Activated naive CD8-positive, alpha-beta T cell (primary cell): ENCODE measurements around the gene HLA-DPA1.

Experiments used
- H3K27ac Mint-ChIP-seq: one replicate; pipeline ENCODE4 v1.8.0; 2021; ENCODE audit warnings: mixed read lengths
- H3K27me3 Mint-ChIP-seq: one replicate; pipeline ENCODE4 v1.8.0; 2021; ENCODE audit warnings: mixed read lengths
- H3K36me3 Mint-ChIP-seq: one replicate; pipeline ENCODE4 v1.8.0; 2021; ENCODE audit warnings: mixed read lengths
- H3K4me1 Mint-ChIP-seq: one replicate; pipeline ENCODE4 v1.8.0; 2021; ENCODE audit warnings: low read depth, mixed read lengths
- H3K4me3 Mint-ChIP-seq: one replicate; pipeline ENCODE4 v1.8.0; 2021; ENCODE audit warnings: mild to moderate bottlenecking, mixed read lengths
- H3K9me3 Mint-ChIP-seq: one replicate; pipeline ENCODE4 v1.8.0; 2021; ENCODE audit warnings: low read depth, mixed read lengths

Gene HLA-DPA1

DNA sequence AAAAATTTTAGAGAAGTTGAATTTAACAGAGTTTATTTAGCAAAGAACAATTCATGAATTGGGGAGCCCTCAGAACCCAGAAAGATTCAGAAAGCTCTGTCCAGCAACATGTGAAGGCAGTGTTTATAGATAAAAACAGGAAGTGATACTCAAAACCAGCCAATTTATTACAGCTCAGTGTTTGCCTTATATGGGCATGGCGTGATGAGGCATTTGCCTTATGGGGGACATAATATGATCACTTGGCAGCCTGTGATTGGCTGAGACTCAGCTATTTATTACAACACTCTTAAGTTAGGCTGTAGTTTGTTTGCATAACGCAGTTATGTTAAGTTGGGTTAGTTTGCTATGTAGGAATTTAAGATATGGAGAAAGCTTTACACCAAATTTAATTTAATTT, 11.5 kb downstream of the HLA-DPA1 start:
- Mint-ChIP-seq H3K27me3 (peaks cover 2% of the 10 kb centered on the region), H3K4me3 (no peak overlapping the region), H3K9me3 (no peaks in the 10 kb centered on the region), H3K4me1 (no peaks in the 10 kb centered on the region), H3K27ac (no peak overlapping the region), H3K36me3 (peaks cover 8% of the 10 kb centered on the region)

DNA sequence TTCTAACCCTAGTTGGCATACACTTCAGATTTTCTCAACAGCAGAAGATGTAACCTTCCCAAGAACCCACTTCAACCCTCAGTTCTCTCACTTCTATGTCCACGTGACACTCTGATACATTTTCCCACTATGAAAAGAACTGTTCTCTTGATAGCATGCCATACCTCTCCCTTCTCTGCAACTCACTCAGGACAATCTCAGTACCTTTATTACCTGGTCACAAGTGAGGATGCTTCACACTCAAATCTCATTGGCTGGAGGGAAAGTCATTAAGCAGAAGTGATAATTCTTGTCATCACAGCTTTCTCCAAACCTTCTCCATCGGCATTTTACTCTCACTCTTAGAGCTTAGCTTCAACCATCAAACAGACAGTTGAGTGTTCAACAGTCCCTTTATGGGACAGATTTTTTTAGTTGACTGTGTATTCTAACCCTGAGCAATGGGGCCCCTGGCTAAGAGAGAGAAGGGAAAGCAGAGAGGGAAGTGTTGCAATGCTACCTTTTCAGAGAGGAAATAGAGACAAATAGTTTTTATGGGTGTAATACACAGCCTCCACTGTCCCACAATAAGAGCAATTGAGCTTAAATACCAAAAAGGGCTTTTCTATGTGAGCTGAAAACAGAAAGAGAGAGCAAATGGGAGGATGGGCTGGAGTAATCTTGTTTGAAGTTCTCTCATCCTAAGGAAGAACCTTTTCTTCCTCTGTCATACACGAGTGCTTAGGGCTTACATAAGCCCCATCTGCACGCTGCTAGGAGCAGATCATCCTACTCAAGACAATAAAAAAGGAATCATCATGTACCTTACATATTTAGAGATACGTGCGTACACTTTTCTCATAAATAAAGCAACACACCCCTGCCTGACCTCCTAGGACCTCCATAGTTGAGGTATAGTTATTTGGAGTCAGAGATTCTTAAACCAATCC, 16.0 kb downstream of the HLA-DPA1 start:
- Mint-ChIP-seq H3K36me3 (peaks cover 3% of the 10 kb centered on the region), H3K27ac (no peak overlapping the region), H3K27me3 (peaks cover 4% of the 10 kb centered on the region)

DNA sequence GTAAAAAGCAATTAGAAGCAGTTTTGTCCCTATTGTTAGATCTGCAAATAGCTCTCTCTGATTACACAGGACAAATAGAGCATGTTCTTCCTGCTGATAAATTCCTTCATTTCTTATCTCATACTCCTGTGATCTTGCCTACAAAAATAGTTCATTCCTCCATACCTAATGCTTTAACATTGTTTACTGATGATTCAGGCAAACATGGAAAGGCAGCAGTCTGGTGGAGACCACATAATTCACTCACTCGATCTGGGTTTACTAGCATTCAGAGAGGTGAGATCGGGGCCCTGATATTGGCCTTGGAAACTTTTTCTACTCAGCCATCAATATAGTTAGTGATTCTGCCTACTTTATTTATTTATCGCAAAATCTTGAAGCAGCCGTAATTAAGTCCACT, 20.2 kb downstream of the HLA-DPA1 start:
- Mint-ChIP-seq H3K4me3 (no peak overlapping the region), H3K4me1 (no peaks in the 10 kb centered on the region), H3K36me3 (peaks cover 3% of the 10 kb centered on the region), H3K27ac (no peak overlapping the region), H3K9me3 (no peaks in the 10 kb centered on the region), H3K27me3 (peaks cover 14% of the 10 kb centered on the region)

More for the DNA sequence above, 16.0 kb downstream of the HLA-DPA1 start:
- Mint-ChIP-seq H3K4me1 (no peaks in the 10 kb centered on the region), H3K4me3 (no peak overlapping the region), H3K9me3 (no peaks in the 10 kb centered on the region)

DNA sequence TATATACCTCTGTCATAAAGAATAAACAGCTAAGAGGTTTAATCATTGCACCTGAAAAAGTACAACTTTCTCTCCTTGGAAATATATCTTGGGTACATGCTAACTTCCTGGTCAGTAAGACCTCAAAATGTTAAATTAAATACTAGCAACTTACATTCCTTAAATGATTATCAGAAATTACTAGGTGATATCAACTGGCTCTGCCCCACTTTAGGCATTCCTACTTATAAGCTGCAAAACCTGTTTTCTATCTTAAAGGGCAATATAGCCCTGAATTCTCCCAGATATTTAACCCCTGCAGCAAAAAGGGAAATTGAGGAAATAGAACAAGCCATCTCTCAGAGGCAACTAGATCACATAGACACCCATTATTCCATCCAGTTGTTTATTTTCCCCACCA, 20.8 kb downstream of the HLA-DPA1 start:
- Mint-ChIP-seq H3K4me1 (no peaks in the 10 kb centered on the region), H3K4me3 (no peak overlapping the region), H3K27ac (no peak overlapping the region), H3K9me3 (no peaks in the 10 kb centered on the region), H3K36me3 (peaks cover 3% of the 10 kb centered on the region), H3K27me3 (peaks cover 13% of the 10 kb centered on the region)

DNA sequence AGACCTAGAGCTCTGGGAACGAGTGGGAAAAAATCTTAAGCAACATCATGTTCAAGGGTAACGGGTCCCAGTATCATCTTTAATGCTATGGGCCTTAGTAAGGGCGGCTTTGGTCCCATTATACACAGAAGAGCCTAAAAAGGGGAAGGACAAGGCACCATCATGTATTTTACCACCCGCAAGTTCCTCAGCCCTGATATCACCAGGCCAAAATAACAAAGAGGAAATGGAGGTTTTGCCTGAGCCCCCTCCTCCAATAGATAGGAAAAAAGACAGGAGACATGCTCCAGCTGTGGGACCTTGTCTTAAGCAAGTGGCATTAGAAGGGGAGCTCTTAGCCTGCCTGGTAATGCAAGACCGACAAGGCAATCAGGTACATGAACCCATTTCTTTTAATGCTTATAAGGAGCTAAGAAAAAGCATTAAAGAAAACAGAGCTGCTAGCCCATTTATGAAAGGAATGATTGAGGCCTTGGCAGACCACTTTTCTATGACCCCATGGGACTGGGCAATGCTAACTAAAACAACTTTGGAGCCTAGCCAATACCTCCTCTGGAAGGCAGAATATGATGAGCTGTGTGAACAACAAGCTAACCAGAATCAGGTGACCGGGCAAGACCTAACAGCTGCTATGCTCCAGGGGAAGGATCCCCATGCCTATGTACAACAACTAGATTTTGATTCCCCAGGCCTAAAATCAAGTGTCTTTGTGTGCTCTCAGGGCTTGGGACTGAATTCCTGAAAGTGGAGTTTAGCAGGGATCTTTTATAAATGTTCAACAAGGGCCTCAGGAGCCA, 23.2 kb downstream of the HLA-DPA1 start:
- no peak overlapping the region for H3K27ac Mint-ChIP-seq

DNA sequence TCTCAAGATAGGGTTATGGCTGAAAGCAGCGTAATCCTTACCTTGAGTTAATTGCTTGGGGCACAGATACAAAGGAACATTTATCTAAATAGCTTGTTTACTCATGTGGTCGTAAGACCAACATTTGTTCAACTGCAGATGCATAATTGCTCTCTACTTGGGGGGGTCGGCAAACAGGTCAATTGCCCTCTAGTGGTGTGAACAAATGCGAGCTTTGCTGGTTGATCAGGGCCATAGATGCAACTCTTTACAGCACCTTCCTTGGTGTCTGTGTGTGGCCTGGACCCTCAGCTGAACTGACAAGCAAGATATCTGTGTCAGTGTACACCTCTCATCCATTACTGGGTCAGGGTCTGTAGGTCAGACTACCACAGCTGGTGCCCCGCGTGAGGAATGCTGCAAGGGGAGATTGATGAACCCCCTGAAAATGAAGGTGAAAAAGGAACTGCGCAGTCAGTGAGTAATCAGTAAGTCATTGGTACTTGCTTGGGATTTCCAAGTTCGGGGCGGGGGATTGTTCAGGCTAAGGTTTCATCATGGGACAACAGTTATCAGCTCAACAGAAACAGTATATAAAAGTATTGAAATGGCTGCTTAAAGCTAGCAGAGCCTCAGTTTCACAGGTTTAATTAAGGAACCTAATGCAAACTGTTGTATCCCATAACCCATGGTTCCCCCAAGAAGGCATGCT, 24.0 kb downstream of the HLA-DPA1 start:
- no peaks in the 10 kb centered on the region for H3K4me1 Mint-ChIP-seq
- H3K27ac Mint-ChIP-seq, result no peak overlapping the region
- H3K4me3 Mint-ChIP-seq, result no peak overlapping the region
- peaks cover 6% of the 10 kb centered on the region for H3K36me3 Mint-ChIP-seq
- H3K27me3 Mint-ChIP-seq, result peaks cover 18% of the 10 kb centered on the region
- no peaks in the 10 kb centered on the region for H3K9me3 Mint-ChIP-seq

More for the DNA sequence above, 23.2 kb downstream of the HLA-DPA1 start:
- Mint-ChIP-seq H3K4me3 (no peak overlapping the region), H3K36me3 (peaks cover 4% of the 10 kb centered on the region), H3K4me1 (no peaks in the 10 kb centered on the region), H3K9me3 (no peaks in the 10 kb centered on the region), H3K27me3 (peaks cover 18% of the 10 kb centered on the region)

DNA sequence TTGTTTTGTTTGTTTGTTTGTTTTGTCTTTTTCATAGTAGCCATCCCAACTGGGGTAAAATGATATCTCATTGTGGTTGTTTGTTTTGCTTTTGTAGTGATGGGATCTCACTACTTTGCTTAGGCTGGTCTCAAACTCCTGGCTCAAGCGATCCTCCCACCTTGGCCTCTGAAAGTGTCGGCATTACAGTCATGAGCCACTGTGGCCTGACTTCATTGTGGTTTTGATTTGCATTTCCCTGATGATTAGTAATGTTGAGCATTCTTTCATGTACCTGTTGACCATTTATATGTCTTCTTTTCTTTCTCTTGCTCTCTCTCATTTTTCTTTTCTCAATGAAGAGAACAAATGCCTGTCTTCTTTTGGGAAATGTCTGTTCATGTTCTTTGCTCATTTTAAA, 33.3 kb downstream of the HLA-DPA1 start:
- no peak overlapping the region for H3K27ac Mint-ChIP-seq
- H3K4me1 Mint-ChIP-seq, result no peaks in the 10 kb centered on the region
- H3K4me3 Mint-ChIP-seq, result no peak overlapping the region
- H3K36me3 Mint-ChIP-seq, result peaks cover 4% of the 10 kb centered on the region
- peaks cover 7% of the 10 kb centered on the region for H3K9me3 Mint-ChIP-seq
- H3K27me3 Mint-ChIP-seq, result peaks cover 7% of the 10 kb centered on the region

DNA sequence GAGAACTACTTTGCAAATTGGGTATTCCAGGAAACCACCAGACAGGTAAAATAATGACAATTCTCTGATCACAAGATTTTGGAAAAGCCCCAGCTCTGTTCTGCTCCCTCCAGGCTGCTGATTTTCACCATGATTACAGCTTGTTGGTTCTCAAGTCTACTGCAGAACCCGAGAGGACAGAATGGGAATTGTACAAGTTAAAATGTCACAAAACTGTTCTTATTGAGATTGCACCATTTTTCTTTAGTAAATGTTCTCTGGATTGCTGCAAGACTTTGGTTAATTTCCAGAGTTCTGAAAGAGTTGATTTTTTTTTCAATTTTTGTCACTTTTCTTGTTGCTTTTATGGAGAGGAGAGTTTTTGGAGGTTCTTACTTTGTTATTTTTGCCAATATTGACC, 36.9 kb downstream of the HLA-DPA1 start:
- H3K27ac Mint-ChIP-seq, result no peak overlapping the region
- no peak overlapping the region for H3K4me3 Mint-ChIP-seq
- peaks cover 9% of the 10 kb centered on the region for H3K27me3 Mint-ChIP-seq
- H3K4me1 Mint-ChIP-seq, result no peaks in the 10 kb centered on the region
- peaks cover 5% of the 10 kb centered on the region for H3K36me3 Mint-ChIP-seq
- H3K9me3 Mint-ChIP-seq, result peaks cover 15% of the 10 kb centered on the region

DNA sequence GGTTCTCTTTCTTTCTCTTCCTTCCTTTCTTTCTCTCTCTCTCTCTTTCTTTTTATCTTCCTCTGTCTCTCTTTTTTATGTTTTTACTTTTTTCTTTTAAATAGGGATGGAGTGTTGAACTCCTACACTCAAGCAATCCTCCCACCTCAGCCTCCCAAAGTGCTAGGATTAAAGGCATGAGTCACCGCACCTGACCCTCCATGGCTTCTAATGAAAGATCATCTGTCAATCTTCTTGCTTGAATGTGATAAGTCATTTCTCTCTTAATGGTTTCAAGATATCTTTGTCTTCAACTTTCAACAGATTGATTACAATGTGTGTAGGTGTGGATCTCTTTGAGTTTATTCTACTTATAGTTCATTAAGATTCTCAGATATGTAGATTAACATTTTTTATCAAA, 38.9 kb downstream of the HLA-DPA1 start:
- Mint-ChIP-seq H3K36me3 (peaks cover 5% of the 10 kb centered on the region), H3K4me3 (no peak overlapping the region), H3K27me3 (peaks cover 9% of the 10 kb centered on the region), H3K9me3 (peaks cover 15% of the 10 kb centered on the region), H3K27ac (no peak overlapping the region), H3K4me1 (no peaks in the 10 kb centered on the region)

DNA sequence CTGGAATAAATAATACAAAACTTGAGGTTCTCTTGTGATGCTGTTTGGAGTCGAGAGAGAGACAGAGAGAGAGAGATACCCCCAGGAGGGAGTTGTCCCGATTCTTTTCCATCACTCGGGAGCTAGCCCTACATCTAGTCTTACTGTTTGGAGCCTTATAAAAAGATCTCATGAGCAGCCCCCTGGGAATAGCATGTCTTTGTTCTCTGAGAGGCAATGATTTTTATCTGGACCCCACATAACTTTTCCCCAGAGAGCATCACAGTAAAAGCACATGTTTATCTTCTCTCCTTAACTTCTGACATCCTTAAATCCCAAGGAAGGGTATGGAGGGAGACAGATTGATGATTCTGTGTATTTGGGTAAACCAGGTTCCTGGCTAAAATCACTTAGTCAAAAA, 43.2 kb downstream of the HLA-DPA1 start:
- Mint-ChIP-seq H3K36me3 (peaks cover 3% of the 10 kb centered on the region), H3K9me3 (peaks cover 9% of the 10 kb centered on the region), H3K27ac (no peak overlapping the region), H3K4me3 (no peak overlapping the region), H3K4me1 (peaks cover 2% of the 10 kb centered on the region), H3K27me3 (peaks cover 8% of the 10 kb centered on the region)

DNA sequence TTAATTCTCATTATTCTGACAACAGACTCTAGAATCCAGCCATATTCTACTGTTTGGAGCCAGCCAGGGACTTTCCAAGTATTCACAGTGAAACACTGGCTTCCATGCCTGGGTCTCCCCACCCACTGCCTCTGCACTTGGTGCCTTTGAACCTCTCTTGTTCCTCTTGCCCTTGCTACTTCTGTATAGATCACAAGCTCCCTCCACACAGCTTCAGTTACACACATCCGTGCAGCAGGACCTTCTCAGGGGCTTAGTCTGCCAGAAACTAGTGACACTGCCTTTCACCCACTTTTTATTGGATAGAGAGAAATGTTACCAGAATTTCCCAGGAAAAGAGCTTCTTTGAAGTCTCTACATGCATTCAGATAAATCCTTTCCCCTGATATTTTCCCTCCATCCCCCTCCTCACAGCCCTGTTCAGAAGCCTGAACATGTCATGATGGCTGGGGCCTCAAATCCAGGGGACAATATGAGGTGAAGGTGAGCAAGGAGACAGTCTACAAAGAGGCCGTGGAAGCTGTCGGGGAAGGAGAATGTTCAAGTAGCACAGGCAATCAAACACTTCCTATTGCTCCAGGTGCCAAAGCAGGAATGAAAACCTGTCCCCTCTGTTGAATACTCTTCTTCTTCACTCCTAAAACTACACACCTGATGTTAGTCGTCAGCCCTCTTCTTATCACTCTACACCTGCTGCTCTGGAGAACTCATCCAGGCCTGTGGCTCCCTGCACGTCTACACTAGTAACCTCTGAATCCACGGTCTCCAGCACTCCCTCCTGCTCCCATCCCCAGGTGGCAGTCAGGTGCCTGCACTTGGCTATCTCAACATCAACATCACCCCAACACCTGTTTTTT, 43.9 kb downstream of the HLA-DPA1 start:
- H3K27ac Mint-ChIP-seq, result no peak overlapping the region
- H3K36me3 Mint-ChIP-seq, result no peaks in the 10 kb centered on the region
- H3K9me3 Mint-ChIP-seq, result peaks cover 2% of the 10 kb centered on the region
- H3K27me3 Mint-ChIP-seq, result peaks cover 3% of the 10 kb centered on the region
- H3K4me1 Mint-ChIP-seq, result peaks cover 2% of the 10 kb centered on the region
- no peak overlapping the region for H3K4me3 Mint-ChIP-seq

DNA sequence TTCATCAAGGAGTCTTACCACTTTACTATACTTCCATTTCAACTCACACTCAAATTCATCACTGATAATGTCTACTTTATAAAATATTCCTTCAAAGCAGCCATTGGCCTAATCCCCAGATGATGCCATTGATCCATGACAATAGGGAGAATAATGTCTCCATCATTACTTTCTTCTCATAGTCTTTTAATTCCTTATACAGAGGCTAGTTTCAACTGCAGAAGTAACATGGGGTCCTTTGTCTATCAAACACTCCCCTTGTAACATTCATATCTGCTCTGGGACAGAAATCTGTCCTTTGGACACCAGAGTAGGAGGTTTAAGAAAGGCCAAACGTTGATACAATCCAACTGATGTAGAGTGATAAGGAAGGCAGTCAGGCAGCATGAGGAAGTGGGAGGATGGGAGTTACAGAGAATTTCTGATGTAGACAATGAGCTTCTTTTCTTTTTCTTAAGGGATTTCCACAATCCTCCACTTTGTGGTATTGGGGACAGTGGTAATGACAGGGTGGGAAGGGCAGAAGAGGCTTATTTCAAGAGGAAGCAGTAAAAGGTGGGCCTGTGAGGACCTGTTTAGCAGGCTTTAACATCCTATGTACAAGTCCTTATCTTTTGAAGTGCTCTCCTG, 45.1 kb downstream of the HLA-DPA1 start:
- Mint-ChIP-seq H3K27me3 (no peaks in the 10 kb centered on the region), H3K36me3 (no peaks in the 10 kb centered on the region), H3K9me3 (no peaks in the 10 kb centered on the region), H3K4me3 (no peak overlapping the region), H3K27ac (no peak overlapping the region), H3K4me1 (peaks cover 2% of the 10 kb centered on the region)

DNA sequence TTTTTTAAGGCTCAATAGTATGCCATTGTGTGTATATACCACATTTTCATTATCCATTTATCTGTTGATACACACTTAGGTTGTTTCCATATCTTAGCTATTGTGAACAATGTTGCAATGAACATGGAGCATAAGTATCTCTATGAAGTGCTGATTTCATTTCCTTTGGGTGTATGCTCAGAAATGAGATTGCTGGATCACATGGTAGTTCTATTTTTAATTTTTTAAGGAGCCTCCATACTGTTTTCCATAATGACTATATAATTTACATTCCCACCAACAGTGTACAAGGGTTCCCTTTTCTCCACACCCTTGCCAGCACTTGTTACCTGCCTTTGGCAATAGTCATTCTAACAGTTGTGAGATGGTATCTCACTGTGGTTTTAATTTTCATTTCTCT, 48.9 kb downstream of the HLA-DPA1 start:
- Mint-ChIP-seq H3K9me3 (no peaks in the 10 kb centered on the region), H3K27ac (no peak overlapping the region), H3K27me3 (no peaks in the 10 kb centered on the region), H3K4me1 (peaks cover 2% of the 10 kb centered on the region), H3K4me3 (no peak overlapping the region), H3K36me3 (no peaks in the 10 kb centered on the region)

DNA sequence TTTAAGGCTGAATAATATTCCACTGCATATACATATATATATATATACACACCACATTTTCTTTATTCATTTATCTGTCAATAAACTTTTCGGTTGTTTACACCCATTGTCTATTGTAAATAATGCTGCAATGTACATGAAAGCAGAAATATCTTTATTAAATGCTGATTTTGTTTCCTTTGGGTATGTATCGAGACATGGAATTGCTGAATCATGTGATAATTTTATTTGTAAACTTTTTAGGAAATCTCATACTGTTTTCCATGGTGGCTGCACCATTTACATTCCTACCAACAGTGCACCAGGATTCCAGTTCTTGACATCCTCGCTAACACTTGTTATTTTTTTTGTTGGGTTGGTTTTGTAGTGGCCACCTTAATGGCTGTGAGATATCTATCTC, 49.9 kb downstream of the HLA-DPA1 start:
- Mint-ChIP-seq H3K4me1 (peaks cover 7% of the 10 kb centered on the region), H3K9me3 (no peaks in the 10 kb centered on the region), H3K27ac (no peak overlapping the region), H3K4me3 (no peak overlapping the region), H3K36me3 (no peaks in the 10 kb centered on the region), H3K27me3 (no peaks in the 10 kb centered on the region)
